MCF 10A (cell line): ENCODE results near the gene MNAT1. TPM values are rescaled to one million over a fixed set of nuclear protein-coding genes. Genes with fewer than 3 reads are reported as not detected.
A peak's percentile ranks its signal among the peaks of the same experiment; 100 is the strongest.
"Not testable (repeated sequence)": the region's sequence is repeated elsewhere in the genome, so short reads cannot be mapped to it uniquely, and the experiment has no call there.

Experiments used
- BruUV-seq: library from RNA; stranded (reverse); fragments of 400-500 nt; replicated peaks from 2 replicates; lab custom pipeline; 2021; lab: Mats Ljungman, UMichigan
- CTCF ChIA-PET: fragments of 300-600 bp; sonication (Branson Sonifier 250); formaldehyde crosslinking; extraction: SDS; loops from one replicate; lab custom pipeline; 2021; ENCODE audit warnings: antibody characterized with exemption, inconsistent platforms; lab: Yijun Ruan, JAX
- POLR2A ChIA-PET: fragments of 300-600, 350-650 bp; sonication (Branson Sonifier 250); formaldehyde crosslinking; extraction: SDS; loops from one replicate; lab custom pipeline; 2020; ENCODE audit warnings: antibody characterized with exemption, inconsistent platforms; lab: Yijun Ruan, JAX
- DNase-seq: peaks from one replicate; pipeline ENCODE4 v3.0.0-alpha.2; 2018; ENCODE audit not compliant: unreplicated experiment
- H3K27ac Mint-ChIP-seq: one replicate; pipeline ENCODE4 v1.8.0; 2022; ENCODE audit warnings: mild to moderate bottlenecking, low read depth, mixed read lengths; ENCODE audit not compliant: unreplicated experiment
- H3K27me3 Mint-ChIP-seq: one replicate; pipeline ENCODE4 v1.8.0; 2022; ENCODE audit warnings: mixed read lengths; ENCODE audit not compliant: insufficient read depth, unreplicated experiment
- H3K36me3 Mint-ChIP-seq: one replicate; pipeline ENCODE4 v1.8.0; 2022; ENCODE audit warnings: mild to moderate bottlenecking, moderate library complexity, mixed read lengths; ENCODE audit not compliant: insufficient read depth, unreplicated experiment
- H3K4me1 Mint-ChIP-seq: one replicate; pipeline ENCODE4 v1.8.0; 2022; ENCODE audit warnings: mixed read lengths; ENCODE audit not compliant: insufficient read depth, unreplicated experiment
- H3K4me3 Mint-ChIP-seq: one replicate; pipeline ENCODE4 v1.8.0; 2022; ENCODE audit warnings: mild to moderate bottlenecking, moderate library complexity, mixed read lengths; ENCODE audit not compliant: unreplicated experiment
- H3K9me3 Mint-ChIP-seq: one replicate; pipeline ENCODE4 v1.8.0; 2022; ENCODE audit warnings: mixed read lengths; ENCODE audit not compliant: unreplicated experiment
- CTCF ChIP-seq: fragments of 200-600 bp; IDR thresholded peaks from one replicate; pipeline ENCODE4 v1.8.0; 2022; ENCODE audit warnings: antibody characterized with exemption, mild to moderate bottlenecking; ENCODE audit not compliant: unreplicated experiment
- intact Hi-C: fragments of 100-400 bp; cut with micrococcal nuclease; formaldehyde crosslinking; loops from 2 replicates; pipeline ENCODE4 v1.14.1; 2022
- total RNA-seq: library from RNA; stranded (reverse); gene quantifications from 2 replicates; pipeline ENCODE4 v1.2.3, GENCODE V29; 2022

Gene MNAT1
- total RNA-seq, 1 experiment from 2014 or later: 57.5 TPM

GRCh38 chr14:60723116-60723906, 11.2 kb upstream of the MNAT1 start:
- CTCF ChIA-PET: interaction anchor here (0.6 to 3.5 kb wide), 4 partner anchors 10 to 483 kb away, joined by 3 to 15 read pairs (median 4); partner anchors contain the start of gene MNAT1

GRCh38 chr14:60723907-60724618, 10.5 kb upstream of the MNAT1 start, which contains the start of gene SIX4:
Gene SIX4 (minus strand): TSS chr14:60724351. CDS start chr14:60724074, 277 bp downstream.
- CTCF ChIA-PET: interaction anchor here (0.9 to 3.5 kb wide), 3 partner anchors 9 to 99 kb away, joined by 3 to 15 read pairs (median 4); partner anchors contain the start of gene MNAT1
- TF ChIP-seq CTCF: no peak
- intact Hi-C loops: loop anchor here (1.0 to 5.0 kb wide), 5 partner anchors 99 to 528 kb away; partner anchors contain the start of genes SLC38A6 and TRMT5

More at GRCh38 chr14:60723116-60723906, 11.2 kb upstream of the MNAT1 start:
- DNase-seq: peak; percentile 64
- no TSS peak for BruUV-seq
- no peak for TF ChIP-seq CTCF
- H3K27me3 Mint-ChIP-seq: no peaks in the 10 kb centered on the region
- H3K9me3 Mint-ChIP-seq: no peaks in the 10 kb centered on the region
- peaks cover 9% of the 10 kb centered on the region for H3K36me3 Mint-ChIP-seq
- POLR2A ChIA-PET: interaction anchor here (0.7 to 4.3 kb wide), 10 partner anchors 10 to 466 kb away, joined by 3 to 45 read pairs (median 6); partner anchors contain the start of genes MNAT1, SLC38A6 and TRMT5
- no peaks in the 10 kb centered on the region for H3K4me1 Mint-ChIP-seq
- H3K4me3 Mint-ChIP-seq: peak overlapping the region; percentile 91
- intact Hi-C loops: loop anchor here (1.0 to 5.0 kb wide), 4 partner anchors 99 to 529 kb away; no protein-coding TSS in a partner anchor
- H3K27ac Mint-ChIP-seq: peak overlapping the region; percentile 80

GRCh38 chr14:60731291-60731690, 3.3 kb upstream of the MNAT1 start:
- CTCF ChIA-PET: not testable (repeated sequence)

More at GRCh38 chr14:60723907-60724618, 10.5 kb upstream of the MNAT1 start, which contains the start of gene SIX4:
- Mint-ChIP-seq H3K27me3 (no peaks in the 10 kb centered on the region), H3K4me3 (peak within 1 kb of the TSS; percentile 91), H3K27ac (peak within 1 kb of the TSS; percentile 80), H3K4me1 (no peaks in the 10 kb centered on the region), H3K36me3 (peaks cover 4% of the 10 kb centered on the region), H3K9me3 (no peaks in the 10 kb centered on the region)
- POLR2A ChIA-PET: interaction anchor here (0.6 to 4.3 kb wide), 10 partner anchors 9 to 354 kb away, joined by 3 to 45 read pairs (median 6); partner anchors contain the start of genes MNAT1, SLC38A6 and TRMT5
- DNase-seq: peak; percentile 89
- BruUV-seq: TSS peak; percentile 26

GRCh38 chr14:60732840-60733483, 1.6 kb upstream of the MNAT1 start:
- H3K4me3 Mint-ChIP-seq: no peak overlapping the region
- no peak for TF ChIP-seq CTCF
- intact Hi-C loops: loop anchor here (10.0 kb wide), 1 partner anchor 72 kb away; no protein-coding TSS in a partner anchor
- peaks cover 12% of the 10 kb centered on the region for H3K4me1 Mint-ChIP-seq
- no peaks in the 10 kb centered on the region for H3K27me3 Mint-ChIP-seq
- H3K27ac Mint-ChIP-seq: no peak overlapping the region
- H3K36me3 Mint-ChIP-seq: peaks cover 4% of the 10 kb centered on the region
- DNase-seq: no peak
- CTCF ChIA-PET: interaction anchor here (0.6 to 3.4 kb wide), 4 partner anchors 10 to 414 kb away, joined by 3 to 15 read pairs (median 3); partner anchors contain the start of gene SIX4
- BruUV-seq: no TSS peak
- POLR2A ChIA-PET: interaction anchor here (1.0 to 3.6 kb wide), 3 partner anchors 10 to 248 kb away, joined by 5 to 35 read pairs (median 21); partner anchors contain the start of genes SIX4, SLC38A6 and TRMT5
- no peaks in the 10 kb centered on the region for H3K9me3 Mint-ChIP-seq

More at GRCh38 chr14:60731291-60731690, 3.3 kb upstream of the MNAT1 start:
- H3K4me3 Mint-ChIP-seq, H3K27ac Mint-ChIP-seq, H3K9me3 Mint-ChIP-seq, BruUV-seq, DNase-seq, H3K36me3 Mint-ChIP-seq, POLR2A ChIA-PET, H3K27me3 Mint-ChIP-seq: not testable (repeated sequence)
- H3K4me1 Mint-ChIP-seq: peaks cover 11% of the 10 kb centered on the region
- intact Hi-C loops: loop anchor here (10.0 kb wide), 1 partner anchor 74 kb away; no protein-coding TSS in a partner anchor
